GM23338 (cell line): ENCODE measurements around the gene CHST13. TPM values are rescaled to one million over a fixed set of nuclear protein-coding genes. Genes with fewer than 3 reads are reported as not detected.

Experiments
- ATAC-seq: fragments of 200-7000 bp; cut with Tn5 transposase; 3 replicates; pipeline ENCODE4 v1.9.1; 2020
- DNase-seq: peaks from one replicate; pipeline ENCODE4 v3.0.0-alpha.2; 2015; ENCODE audit warnings: low spot score
- H2AFZ ChIP-seq: fragments of 200-600 bp; sonication (generic); 2 replicates; pipeline ENCODE4 v1.8.0; 2016; ENCODE audit warnings: antibody characterized with exemption, mild to moderate bottlenecking, moderate library complexity
- H3F3A ChIP-seq: fragments of 200-600 bp; sonication (generic); replicated peaks from 2 replicates; pipeline ENCODE4 v1.8.0; 2017; ENCODE audit warnings: antibody characterized with exemption, mixed run types, low read depth
- H3K27ac ChIP-seq: fragments of 200-600 bp; sonication (generic); 2 replicates; pipeline ENCODE4 v1.6.1; 2016; ENCODE audit warnings: low read depth
- H3K27me3 ChIP-seq: fragments of 200-600 bp; sonication (generic); 2 replicates; pipeline ENCODE4 v1.8.0; 2016; ENCODE audit warnings: mild to moderate bottlenecking, mixed run types, moderate library complexity; ENCODE audit not compliant: insufficient read depth
- H3K36me3 ChIP-seq: fragments of 200-600 bp; sonication (generic); 2 replicates; pipeline ENCODE4 v1.8.0; 2016; ENCODE audit warnings: mild to moderate bottlenecking; ENCODE audit not compliant: insufficient read depth
- H3K4me1 ChIP-seq: fragments of 200-600 bp; sonication (generic); 2 replicates; pipeline ENCODE4 v1.8.0; 2016; ENCODE audit warnings: mild to moderate bottlenecking, moderate library complexity; ENCODE audit not compliant: insufficient read depth
- H3K4me2 ChIP-seq: fragments of 200-600 bp; sonication (generic); 2 replicates; pipeline ENCODE4 v1.7.1; 2017; ENCODE audit warnings: mixed run types
- H3K4me3 ChIP-seq: fragments of 200-600 bp; sonication (generic); 2 replicates; pipeline ENCODE4 v1.6.1; 2016; ENCODE audit warnings: mixed run types
- H3K79me2 ChIP-seq: fragments of 200-600 bp; sonication (generic); replicated peaks from 2 replicates; pipeline ENCODE4 v1.8.0; 2017; ENCODE audit warnings: mild to moderate bottlenecking; ENCODE audit not compliant: insufficient read depth
- H3K9me2 ChIP-seq: fragments of 200-600 bp; sonication (generic); 2 replicates; pipeline ENCODE4 v1.8.0; 2017; ENCODE audit not compliant: insufficient read depth
- H4K20me1 ChIP-seq: fragments of 200-600 bp; sonication (generic); replicated peaks from 2 replicates; pipeline ENCODE4 v1.8.0; 2017; ENCODE audit warnings: mild to moderate bottlenecking; ENCODE audit not compliant: insufficient read depth
- H3K27ac Mint-ChIP-seq: 2 replicates; pipeline ENCODE4 v1.8.0; 2020; ENCODE audit warnings: inconsistent platforms, mild to moderate bottlenecking, moderate library complexity, mixed read lengths
- H3K27me3 Mint-ChIP-seq: 3 replicates; pipeline ENCODE4 v1.8.0; 2022; ENCODE audit warnings: low read depth, mild to moderate bottlenecking, moderate library complexity, mixed read lengths, inconsistent platforms; ENCODE audit not compliant: insufficient read depth, poor library complexity
- H3K36me3 Mint-ChIP-seq: 3 replicates; pipeline ENCODE4 v1.8.0; 2021; ENCODE audit warnings: low read depth, mild to moderate bottlenecking, inconsistent platforms, moderate library complexity, mixed read lengths
- H3K4me1 Mint-ChIP-seq: 3 replicates; pipeline ENCODE4 v1.8.0; 2020; ENCODE audit warnings: mild to moderate bottlenecking, inconsistent platforms, mixed read lengths
- H3K4me3 Mint-ChIP-seq: 3 replicates; pipeline ENCODE4 v1.8.0; 2021; ENCODE audit warnings: moderate library complexity, mild to moderate bottlenecking, inconsistent platforms, mixed read lengths
- H3K9me3 Mint-ChIP-seq: 3 replicates; pipeline ENCODE4 v1.8.0; 2020; ENCODE audit warnings: moderate library complexity, mild to moderate bottlenecking, inconsistent platforms, mixed read lengths
- CREB1 ChIP-seq: fragments of 250-450 bp; sonication (Bioruptor Pico); IDR thresholded peaks from 2 replicates; pipeline ENCODE4 v1.5.0; 2020; ENCODE audit warnings: low read depth, mild to moderate bottlenecking, moderate library complexity
- EZH2 ChIP-seq: fragments of 200-600 bp; sonication (generic); IDR thresholded peaks from one replicate; pipeline ENCODE4 v1.8.0; 2017; ENCODE audit warnings: antibody characterized with exemption, mild to moderate bottlenecking, low read depth; ENCODE audit not compliant: unreplicated experiment
- EZH2phosphoT487 ChIP-seq: fragments of 200-600 bp; sonication (generic); IDR thresholded peaks from one replicate; pipeline ENCODE4 v1.8.1; 2018; ENCODE audit warnings: antibody characterized with exemption; ENCODE audit not compliant: unreplicated experiment
- JUNB ChIP-seq: IDR thresholded peaks from one replicate; pipeline ENCODE4 v1.6.1; 2016; ENCODE audit warnings: antibody characterized with exemption; ENCODE audit not compliant: unreplicated experiment
- POLR2AphosphoS5 ChIP-seq: IDR thresholded peaks from 2 replicates; pipeline ENCODE4 v1.6.1; 2016; ENCODE audit warnings: antibody characterized with exemption, low read depth
- STAT1 ChIP-seq: IDR thresholded peaks from one replicate; pipeline ENCODE4 v1.6.1; 2016; ENCODE audit warnings: antibody characterized with exemption; ENCODE audit not compliant: unreplicated experiment
- ZNF114 ChIP-seq: fragments of 250-450 bp; sonication (Bioruptor Pico); IDR thresholded peaks from 2 replicates; pipeline ENCODE4 v1.5.0; 2020; ENCODE audit warnings: mild to moderate bottlenecking, moderate library complexity
- ZNF331 ChIP-seq: fragments of 250-450 bp; sonication (Bioruptor Pico); IDR thresholded peaks from 2 replicates; pipeline ENCODE4 v1.5.0; 2020; ENCODE audit warnings: low read depth, mild to moderate bottlenecking, moderate library complexity
- polyA plus RNA-seq: library from polyadenylated mRNA; unstranded; fragments of >200 nt; fragmentation: Nextera tagmentation; extraction: Ambion mirVana; gene quantifications from 2 replicates; pipeline ENCODE4 v1.2.1, GENCODE V29; 2016
- total RNA-seq: library from RNA; depleted of rRNA; stranded (reverse); fragments of >200 nt; shearing (Covaris generic); gene quantifications from 2 replicates; pipeline ENCODE4 v1.2.3, GENCODE V29; 2014
- TF ChIP-seq, protein P1 (sequence below): IDR thresholded peaks from one replicate; pipeline ENCODE4 v1.6.1; 2018; ENCODE audit warnings: antibody characterized with exemption; ENCODE audit not compliant: unreplicated experiment
- TF ChIP-seq, protein P2 (sequence below): fragments of 250-450 bp; sonication (Bioruptor Pico); IDR thresholded peaks from 2 replicates; pipeline ENCODE4 v1.5.0; 2020; ENCODE audit warnings: mild to moderate bottlenecking, moderate library complexity
- TF ChIP-seq, protein P3 (sequence below): IDR thresholded peaks from 2 replicates; pipeline ENCODE4 v1.6.1; 2016; ENCODE audit warnings: antibody characterized with exemption

The CHST13 gene
- total and polyA plus RNA-seq, 2 experiments from 2014 or later, result 3.7 to 8.4 TPM

DNA sequence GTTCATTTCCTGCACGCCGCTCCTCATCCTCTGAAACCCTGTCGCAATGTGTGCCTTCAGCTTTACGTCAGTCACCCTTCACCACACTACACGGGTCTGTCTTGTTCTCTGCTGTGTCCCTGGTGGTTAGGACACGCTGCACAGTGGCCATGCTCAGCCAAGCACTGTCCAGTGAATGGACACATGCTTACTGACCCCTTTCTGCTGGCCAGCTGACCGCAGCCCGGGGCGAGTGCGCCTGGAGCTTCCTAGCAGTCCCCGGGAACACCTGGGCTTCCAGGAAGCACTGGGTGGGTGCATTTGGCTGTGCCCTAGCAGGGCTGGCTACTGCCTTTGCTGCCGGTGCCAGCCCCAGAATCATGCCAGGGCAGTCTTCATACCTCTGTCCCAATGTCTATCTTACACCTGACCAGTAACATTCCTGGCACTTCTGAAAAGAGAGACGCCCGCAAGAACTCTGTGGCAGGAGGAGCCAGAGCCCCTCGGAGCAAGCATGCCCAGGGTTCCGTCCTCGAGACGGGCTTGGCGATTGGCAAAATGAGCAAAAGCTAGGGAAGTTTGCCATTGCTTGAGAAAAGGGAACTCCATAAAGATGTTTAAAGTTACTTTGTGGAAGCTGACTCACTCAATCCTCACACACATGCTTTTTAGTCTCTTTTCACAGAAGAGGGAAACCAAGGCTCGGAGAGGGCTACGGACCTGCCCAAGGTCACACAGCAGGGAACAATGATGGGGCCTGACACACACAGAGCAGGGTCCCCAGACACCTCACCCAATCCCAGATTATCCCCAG lies 32.5 kb upstream of the CHST13 start (continued):
- TF ChIP-seq, protein P1, sequence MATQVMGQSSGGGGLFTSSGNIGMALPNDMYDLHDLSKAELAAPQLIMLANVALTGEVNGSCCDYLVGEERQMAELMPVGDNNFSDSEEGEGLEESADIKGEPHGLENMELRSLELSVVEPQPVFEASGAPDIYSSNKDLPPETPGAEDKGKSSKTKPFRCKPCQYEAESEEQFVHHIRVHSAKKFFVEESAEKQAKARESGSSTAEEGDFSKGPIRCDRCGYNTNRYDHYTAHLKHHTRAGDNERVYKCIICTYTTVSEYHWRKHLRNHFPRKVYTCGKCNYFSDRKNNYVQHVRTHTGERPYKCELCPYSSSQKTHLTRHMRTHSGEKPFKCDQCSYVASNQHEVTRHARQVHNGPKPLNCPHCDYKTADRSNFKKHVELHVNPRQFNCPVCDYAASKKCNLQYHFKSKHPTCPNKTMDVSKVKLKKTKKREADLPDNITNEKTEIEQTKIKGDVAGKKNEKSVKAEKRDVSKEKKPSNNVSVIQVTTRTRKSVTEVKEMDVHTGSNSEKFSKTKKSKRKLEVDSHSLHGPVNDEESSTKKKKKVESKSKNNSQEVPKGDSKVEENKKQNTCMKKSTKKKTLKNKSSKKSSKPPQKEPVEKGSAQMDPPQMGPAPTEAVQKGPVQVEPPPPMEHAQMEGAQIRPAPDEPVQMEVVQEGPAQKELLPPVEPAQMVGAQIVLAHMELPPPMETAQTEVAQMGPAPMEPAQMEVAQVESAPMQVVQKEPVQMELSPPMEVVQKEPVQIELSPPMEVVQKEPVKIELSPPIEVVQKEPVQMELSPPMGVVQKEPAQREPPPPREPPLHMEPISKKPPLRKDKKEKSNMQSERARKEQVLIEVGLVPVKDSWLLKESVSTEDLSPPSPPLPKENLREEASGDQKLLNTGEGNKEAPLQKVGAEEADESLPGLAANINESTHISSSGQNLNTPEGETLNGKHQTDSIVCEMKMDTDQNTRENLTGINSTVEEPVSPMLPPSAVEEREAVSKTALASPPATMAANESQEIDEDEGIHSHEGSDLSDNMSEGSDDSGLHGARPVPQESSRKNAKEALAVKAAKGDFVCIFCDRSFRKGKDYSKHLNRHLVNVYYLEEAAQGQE, result no peak
- TF ChIP-seq, protein P2, sequence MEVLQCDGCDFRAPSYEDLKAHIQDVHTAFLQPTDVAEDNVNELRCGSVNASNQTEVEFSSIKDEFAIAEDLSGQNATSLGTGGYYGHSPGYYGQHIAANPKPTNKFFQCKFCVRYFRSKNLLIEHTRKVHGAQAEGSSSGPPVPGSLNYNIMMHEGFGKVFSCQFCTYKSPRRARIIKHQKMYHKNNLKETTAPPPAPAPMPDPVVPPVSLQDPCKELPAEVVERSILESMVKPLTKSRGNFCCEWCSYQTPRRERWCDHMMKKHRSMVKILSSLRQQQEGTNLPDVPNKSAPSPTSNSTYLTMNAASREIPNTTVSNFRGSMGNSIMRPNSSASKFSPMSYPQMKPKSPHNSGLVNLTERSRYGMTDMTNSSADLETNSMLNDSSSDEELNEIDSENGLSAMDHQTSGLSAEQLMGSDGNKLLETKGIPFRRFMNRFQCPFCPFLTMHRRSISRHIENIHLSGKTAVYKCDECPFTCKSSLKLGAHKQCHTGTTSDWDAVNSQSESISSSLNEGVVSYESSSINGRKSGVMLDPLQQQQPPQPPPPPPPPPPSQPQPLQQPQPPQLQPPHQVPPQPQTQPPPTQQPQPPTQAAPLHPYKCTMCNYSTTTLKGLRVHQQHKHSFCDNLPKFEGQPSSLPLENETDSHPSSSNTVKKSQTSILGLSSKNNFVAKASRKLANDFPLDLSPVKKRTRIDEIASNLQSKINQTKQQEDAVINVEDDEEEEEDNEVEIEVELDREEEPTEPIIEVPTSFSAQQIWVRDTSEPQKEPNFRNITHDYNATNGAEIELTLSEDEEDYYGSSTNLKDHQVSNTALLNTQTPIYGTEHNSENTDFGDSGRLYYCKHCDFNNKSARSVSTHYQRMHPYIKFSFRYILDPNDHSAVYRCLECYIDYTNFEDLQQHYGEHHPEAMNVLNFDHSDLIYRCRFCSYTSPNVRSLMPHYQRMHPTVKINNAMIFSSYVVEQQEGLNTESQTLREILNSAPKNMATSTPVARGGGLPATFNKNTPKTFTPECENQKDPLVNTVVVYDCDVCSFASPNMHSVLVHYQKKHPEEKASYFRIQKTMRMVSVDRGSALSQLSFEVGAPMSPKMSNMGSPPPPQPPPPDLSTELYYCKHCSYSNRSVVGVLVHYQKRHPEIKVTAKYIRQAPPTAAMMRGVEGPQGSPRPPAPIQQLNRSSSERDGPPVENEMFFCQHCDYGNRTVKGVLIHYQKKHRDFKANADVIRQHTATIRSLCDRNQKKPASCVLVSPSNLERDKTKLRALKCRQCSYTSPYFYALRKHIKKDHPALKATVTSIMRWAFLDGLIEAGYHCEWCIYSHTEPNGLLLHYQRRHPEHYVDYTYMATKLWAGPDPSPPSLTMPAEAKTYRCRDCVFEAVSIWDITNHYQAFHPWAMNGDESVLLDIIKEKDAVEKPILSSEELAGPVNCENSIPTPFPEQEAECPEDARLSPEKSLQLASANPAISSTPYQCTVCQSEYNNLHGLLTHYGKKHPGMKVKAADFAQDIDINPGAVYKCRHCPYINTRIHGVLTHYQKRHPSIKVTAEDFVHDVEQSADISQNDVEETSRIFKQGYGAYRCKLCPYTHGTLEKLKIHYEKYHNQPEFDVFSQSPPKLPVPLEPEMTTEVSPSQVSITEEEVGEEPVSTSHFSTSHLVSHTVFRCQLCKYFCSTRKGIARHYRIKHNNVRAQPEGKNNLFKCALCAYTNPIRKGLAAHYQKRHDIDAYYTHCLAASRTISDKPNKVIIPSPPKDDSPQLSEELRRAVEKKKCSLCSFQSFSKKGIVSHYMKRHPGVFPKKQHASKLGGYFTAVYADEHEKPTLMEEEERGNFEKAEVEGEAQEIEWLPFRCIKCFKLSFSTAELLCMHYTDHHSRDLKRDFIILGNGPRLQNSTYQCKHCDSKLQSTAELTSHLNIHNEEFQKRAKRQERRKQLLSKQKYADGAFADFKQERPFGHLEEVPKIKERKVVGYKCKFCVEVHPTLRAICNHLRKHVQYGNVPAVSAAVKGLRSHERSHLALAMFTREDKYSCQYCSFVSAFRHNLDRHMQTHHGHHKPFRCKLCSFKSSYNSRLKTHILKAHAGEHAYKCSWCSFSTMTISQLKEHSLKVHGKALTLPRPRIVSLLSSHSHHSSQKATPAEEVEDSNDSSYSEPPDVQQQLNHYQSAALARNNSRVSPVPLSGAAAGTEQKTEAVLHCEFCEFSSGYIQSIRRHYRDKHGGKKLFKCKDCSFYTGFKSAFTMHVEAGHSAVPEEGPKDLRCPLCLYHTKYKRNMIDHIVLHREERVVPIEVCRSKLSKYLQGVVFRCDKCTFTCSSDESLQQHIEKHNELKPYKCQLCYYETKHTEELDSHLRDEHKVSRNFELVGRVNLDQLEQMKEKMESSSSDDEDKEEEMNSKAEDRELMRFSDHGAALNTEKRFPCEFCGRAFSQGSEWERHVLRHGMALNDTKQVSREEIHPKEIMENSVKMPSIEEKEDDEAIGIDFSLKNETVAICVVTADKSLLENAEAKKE (CRISPR knock-in tag), result no peak
- TF ChIP-seq CREB1 (CRISPR knock-in tag), result no peak

DNA sequence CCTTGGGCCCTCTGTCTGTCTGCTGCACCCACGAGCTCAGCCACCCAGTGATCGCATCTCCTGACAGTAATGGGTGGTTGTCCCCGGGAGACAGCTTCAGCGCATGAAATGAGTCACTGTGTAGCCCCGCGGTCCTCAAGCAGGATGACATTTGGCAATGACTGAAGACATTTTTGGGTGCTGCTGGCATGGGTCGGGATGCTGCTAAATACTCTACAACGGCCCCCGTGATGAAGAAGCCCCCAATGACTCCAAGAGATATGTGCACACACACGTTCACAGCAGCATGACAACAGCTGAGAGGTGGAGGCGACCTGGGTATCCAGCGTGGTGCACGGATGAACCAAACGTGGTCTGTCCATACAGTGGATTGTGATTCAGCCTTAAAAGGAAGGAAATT lies 30.9 kb upstream of the CHST13 start:
- Mint-ChIP-seq H3K27ac (no peak overlapping the region), H3K4me3 (no peak overlapping the region), H3K9me3 (no peaks in the 10 kb centered on the region), H3K27me3 (peaks cover 15% of the 10 kb centered on the region), H3K36me3 (no peaks in the 10 kb centered on the region), H3K4me1 (peaks cover 13% of the 10 kb centered on the region)
- Histone ChIP-seq H3F3A (no peaks in the 10 kb centered on the region), H4K20me1 (no peaks in the 10 kb centered on the region), H3K27ac (no peak overlapping the region), H3K4me3 (no peak overlapping the region), H2AFZ (no peak overlapping the region), H3K27me3 (no peaks in the 10 kb centered on the region), H3K9me2 (no peaks in the 10 kb centered on the region), H3K4me1 (no peaks in the 10 kb centered on the region), H3K79me2 (no peaks in the 10 kb centered on the region), H3K4me2 (no peak overlapping the region), H3K36me3 (no peaks in the 10 kb centered on the region)
- ATAC-seq (no peak), DNase-seq (no peak)
- TF ChIP-seq STAT1 (no peak), ZNF114 (no peak), EZH2 (no peak), CREB1 (CRISPR knock-in tag) (no peak), EZH2phosphoT487 (no peak), JUNB (no peak), POLR2AphosphoS5 (no peak), ZNF331 (CRISPR knock-in tag) (no peak)
- TF ChIP-seq, protein P3, sequence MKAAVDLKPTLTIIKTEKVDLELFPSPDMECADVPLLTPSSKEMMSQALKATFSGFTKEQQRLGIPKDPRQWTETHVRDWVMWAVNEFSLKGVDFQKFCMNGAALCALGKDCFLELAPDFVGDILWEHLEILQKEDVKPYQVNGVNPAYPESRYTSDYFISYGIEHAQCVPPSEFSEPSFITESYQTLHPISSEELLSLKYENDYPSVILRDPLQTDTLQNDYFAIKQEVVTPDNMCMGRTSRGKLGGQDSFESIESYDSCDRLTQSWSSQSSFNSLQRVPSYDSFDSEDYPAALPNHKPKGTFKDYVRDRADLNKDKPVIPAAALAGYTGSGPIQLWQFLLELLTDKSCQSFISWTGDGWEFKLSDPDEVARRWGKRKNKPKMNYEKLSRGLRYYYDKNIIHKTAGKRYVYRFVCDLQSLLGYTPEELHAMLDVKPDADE, result no peak
